GM19467 (cell line): ENCODE results near the gene FOXL3.

ENCODE experiments used
- ATAC-seq: cut with Tn5 transposase; IDR thresholded peaks from one replicate; pipeline ENCODE4 v1.9.1; 2021; ENCODE audit warnings: mild to moderate bottlenecking, moderate library complexity; ENCODE audit not compliant: unreplicated experiment

Gene FOXL3

DNA sequence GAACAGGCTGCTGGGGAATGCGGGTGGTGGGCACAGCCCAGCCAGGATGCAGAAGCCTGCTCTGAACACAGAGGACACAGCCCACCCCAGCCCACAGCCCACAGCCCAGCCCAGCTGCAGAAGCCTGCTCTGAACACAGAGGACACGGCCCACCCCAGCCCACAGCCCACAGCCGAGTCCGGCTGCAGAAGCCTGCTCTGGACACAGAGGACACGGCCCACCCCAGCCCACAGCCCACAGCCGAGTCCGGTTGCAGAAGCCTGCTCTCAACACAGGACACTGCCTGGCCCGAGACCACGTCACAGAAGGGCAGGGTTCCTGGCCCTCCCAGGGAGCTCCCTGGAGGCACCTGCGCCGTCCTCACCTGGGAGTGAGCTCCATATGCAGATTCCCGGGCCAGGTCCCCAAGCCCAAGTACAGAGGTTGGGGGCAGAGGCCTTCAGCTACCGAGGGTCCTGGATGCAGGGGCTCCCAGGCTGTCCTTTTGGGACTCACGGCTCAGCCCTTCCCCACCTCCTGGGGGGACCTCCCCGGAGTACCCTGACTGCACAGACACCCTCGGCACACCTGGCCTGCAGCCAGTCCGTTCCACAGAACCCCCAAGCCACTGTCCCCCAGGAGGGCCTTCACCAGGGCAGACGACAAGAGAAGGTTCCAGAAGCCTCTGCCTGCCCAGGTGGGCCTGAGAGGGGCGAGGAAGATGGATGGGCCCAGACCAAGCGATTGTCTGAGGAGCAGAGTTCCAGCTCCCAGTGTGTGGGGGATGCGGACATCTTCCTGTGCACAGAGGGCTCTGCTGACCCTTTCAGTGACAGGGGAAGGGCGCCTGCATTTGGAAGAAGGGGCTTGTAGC, 23.7 kb upstream of the FOXL3 start:
- no peak for ATAC-seq

DNA sequence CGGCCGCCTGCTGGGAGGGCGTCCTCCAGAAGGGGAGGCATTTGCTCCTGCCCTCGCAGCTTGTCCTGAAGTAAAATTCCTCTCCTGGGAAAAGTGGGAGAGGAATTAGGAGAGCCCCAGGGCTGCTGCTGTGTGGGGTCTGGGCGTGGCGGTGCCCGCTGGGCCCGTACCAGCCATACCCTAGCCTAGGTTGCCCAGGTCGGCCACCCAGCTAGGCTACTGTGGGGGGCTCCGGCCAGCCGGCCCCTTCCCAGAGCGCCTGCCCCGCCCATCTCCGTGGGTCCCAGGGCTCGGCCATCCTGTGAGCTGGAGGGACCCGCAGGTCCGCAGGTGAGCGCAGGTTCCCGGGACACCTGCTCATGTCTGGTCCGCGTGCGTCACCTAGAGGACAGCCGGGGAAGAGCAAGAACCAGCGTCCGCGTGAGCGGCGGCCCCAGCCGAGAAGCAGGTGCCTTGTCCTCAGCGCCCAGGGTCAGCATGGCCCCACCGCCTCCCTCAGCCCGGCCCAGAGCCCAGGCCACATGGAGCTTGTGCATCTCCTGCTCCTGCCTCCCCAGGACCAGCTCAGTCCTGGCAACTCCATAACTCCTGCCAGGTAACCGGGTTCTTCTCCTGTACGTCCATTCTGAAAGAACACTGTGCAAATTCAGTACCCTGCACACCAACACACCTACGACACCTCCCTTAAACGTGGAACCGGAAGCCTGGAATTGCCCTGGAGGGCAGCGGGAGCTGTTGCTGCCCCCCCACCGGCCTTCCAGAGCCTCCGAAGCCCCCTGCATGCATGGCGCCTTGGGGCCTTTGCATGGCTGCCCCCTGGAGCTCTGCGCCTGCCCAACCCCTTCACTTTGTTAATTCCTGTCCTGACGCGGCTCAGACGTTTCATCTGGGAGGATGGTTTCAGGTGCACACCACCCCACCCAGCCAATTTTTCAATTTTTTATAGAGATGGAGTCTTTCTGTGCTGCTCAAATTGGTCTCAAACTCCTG, 22.8 kb upstream of the FOXL3 start:
- no peak for ATAC-seq

DNA sequence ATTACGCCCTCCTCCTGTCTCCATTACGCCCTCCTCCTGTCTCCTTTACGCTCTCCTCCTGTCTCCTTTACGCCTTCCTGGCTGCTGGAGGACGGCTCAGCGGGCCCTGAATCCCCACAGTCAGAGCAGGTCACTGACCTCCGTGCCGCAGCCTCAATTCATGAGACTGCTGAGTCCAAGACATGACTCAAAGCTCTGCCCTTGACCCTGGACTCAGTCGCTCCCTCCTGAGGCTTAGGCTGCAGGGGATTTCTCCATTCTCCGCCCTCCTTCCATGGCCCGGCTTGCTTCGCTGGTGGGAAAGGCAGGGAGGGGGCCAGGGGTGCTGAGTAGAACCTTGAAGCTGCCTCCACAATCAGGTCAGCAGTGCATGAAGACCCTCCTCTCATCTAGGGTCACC, 21.0 kb upstream of the FOXL3 start:
- no peak for ATAC-seq

DNA sequence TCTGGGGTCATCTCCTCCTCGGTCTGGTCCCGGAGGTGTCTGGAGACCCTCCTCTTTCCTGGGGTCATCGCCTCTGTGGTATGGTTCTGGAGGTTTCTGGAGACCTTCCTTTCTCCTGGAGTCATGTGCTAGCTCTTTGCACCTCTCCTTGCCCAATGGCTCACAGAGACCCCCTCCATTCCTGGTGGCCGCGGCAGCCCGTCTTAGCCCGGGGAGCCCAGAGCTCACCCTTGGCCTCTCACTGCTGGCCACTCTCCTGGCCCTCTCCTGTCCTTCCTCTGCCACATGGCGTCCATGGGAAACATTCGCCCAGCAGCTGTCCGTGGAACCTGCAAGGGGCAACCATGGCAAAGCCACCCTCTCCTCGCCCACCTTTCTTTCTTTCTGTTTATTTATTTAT, 20.2 kb upstream of the FOXL3 start:
- ATAC-seq: no peak

DNA sequence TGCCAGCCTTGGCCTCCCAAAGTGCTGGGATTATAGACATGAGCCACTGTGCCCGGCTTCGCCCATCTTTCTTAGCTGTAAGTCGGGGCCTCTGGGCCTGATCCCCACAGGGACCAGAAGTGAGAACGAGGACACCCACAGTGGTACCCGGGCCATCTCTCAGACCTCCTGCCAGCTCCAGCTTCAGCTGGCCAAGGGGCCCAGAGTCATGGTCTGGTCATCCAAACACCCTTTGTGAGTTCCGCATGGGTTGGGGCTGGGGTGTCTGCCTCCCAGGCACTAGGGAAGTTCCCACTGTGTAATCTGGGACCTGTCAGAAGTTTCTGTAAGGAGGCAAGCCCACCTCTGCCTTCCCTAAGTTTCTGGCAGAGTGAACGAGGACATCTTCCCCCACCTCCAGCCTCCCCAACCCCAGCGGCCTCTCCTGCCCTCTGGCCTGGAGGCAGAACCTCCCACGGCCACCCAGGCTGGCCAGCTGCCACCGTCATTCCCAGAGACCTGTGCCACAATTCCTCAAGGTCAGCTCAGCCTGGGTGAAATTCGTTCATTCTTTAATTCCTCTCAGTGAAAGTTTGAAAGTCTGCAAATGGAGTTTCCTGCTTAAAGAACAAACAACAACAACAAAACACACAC, 19.5 kb upstream of the FOXL3 start:
- ATAC-seq: no peak

DNA sequence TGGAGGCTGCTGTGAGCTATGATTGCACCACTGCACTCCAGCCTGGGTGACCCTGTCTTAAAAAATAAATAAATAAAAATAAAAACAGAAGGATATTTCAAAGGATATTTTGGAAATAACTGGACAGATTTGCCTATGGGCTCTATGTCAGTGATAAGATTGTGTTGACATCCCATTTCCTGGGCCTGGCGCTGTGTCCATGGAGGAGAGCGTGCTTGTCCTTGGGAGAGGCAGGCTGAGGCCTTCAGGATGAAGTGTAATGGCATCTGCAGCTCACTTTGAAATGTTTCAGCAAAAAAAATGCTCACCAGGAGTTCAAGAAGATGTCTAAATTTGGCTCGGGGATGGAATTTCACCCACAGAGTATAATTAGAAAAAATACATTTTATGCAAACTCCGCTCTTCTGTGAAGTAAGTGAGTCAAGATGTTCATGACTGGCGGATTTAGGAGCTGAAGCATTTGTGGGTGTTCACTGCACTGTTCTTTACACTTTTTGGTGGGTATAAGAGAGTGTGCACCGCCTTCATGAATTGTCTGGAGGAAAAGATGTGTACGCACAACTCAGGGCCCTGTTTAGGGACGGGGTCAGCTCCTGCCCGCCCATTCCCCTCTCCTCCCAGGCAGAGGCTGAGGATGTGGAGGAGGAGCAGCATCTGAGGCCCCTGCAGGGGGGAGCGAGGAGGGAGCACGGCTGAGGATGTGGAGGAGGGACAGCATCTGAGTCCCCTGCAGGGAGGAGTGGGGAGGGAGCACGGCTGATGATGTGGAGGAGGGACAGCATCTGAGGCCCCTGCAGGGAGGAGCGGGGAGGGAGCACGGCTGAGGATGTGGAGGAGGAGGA, 18.5 kb upstream of the FOXL3 start:
- ATAC-seq: no peak

DNA sequence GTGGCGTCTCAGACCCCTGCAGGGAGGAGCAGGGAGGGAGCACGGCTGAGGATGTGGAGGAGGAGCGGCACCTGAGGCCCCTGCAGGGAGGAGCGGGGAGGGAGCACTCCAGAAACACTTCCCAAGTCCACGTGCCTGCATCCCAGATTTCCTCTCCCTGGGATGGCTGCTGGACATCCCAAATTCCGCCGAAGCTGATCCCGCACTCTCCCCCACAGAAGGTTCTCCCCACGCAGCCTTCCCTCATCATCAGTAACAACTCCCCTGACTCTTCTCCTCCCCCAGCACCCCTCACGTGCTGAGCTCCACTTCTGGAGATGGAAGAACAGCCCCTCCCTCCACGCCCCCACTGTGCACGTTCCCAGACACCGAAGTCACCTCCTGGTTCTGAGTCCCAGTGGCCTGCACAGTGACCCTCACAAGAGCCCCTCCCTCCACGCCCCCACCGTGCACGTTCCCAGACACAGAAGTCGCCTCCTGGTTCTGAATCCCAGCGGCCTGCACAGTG, 17.8 kb upstream of the FOXL3 start:
- no peak for ATAC-seq

DNA sequence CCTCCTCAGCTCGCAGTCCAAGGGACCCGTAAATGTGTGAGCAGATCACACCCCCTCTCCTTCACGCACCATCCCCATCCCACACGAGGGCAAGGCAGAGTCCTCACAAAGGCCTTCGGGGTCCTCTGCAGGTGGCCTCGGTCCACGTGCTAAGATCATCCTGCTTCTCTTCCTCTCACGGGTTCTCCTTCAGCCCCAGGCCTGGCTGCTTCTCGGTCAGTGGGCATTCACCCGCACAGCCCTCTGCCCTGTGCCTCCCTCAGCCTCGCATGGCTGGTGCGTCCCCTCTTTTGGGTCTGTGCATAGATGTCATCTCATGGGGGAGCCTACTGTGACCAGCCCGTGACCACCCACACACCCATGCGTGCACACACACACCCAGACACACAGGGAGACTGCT, 17.3 kb upstream of the FOXL3 start:
- no peak for ATAC-seq

DNA sequence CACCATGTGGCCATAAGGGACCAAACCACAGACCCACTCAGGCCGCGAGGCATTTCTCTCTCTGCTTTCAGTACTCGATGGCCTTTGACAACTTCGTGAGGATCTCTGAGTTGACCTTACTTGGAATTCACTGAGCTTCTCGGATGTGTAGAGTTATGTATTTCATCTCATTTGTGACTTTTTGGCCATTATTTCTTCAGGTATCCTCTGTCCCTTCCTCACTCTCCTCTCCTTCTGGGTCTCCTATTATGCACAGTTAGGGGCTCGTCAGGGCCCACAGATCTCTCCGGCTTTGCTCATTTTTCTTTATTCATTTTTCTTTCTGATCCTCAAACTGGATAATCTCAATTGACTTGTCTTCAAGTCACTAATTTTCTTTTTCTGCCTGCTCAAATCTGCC, 16.6 kb upstream of the FOXL3 start:
- no peak for ATAC-seq

DNA sequence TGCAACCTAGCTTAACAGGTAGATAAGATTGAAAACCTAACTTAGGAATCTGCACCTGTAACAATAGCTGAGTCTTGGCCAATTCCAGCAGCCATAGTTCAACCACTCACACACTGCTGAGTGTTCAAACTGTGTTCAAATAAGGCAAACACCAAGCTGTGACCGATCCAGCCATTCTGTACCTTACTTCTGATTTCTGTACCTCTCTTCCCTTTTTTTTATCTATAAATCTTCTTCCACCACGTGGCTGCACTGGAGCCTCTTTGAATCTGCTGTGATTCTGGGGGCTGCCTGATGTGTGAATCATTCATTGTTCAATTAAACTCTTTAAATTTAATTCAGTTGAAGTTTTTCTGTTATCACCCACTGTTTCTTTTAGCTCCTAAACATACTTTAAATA, 15.7 kb upstream of the FOXL3 start:
- ATAC-seq: no peak

DNA sequence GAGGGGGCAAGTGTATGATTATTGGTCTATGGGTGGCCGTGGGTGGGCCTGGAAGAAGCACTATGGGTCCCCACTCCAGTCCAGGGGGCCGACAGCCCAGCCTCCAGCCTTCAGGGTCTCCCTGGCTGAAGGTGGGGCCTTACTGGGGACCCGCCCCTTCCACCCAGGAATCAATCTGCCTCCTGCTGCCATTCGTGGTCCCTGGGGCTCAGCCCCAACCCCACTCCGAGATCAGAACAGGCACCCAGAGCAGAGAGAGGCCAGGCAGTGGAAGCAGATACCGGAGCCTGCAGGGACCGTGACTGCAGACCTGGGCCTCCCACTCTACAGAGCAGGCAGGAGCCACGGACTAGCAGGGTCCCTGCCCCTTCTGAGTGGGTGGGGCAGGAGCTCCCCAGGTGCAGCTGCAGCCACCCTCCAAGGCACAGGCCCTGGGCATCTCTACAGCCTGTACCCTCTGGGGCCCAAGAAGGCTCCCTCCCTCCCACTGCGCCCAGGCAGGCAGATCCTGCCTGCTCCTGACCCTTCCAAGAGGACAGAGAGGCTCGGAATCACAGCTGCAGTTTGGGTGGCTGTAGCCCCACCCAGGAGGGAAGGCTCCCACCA, 13.6 kb upstream of the FOXL3 start:
- no peak for ATAC-seq

DNA sequence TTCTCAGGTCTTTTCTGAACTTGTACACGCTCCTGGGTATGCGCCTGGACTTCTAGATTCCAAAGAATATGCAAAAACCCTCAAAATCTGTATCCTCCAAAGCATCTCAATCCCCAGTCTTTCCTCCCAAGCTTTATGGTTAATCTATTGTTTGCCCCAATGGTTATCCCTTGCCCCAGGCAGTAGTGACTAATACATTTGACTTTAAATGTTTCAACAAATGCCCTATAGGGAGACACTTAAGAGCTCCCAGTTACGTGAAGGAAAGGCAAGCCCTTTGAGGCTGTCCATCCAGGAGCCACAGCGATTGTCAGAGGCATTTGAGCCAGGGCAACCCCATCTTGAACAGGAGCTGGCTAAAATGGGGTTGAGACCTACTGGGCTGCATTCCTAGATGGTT, 12.7 kb upstream of the FOXL3 start:
- no peak for ATAC-seq

DNA sequence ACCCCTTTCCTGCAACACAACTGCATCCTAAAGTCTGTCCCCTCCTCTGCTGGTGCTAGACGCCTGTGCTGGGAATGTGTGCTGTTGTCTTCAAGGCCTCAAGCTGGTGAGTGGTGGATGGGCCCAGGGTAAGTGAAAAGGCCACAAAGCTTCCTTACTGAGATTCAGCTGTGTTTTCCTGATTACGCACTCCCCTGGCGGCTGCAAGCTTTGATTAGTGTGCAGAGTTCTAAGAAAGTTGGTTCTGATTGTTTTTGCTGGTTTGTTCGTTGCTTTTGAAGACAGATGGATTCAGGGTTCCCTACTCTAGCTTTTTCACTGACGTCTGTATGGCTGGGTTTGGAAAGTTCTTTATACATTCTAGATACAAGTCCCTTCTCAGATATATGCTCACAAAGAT, 11.9 kb upstream of the FOXL3 start:
- no peak for ATAC-seq

DNA sequence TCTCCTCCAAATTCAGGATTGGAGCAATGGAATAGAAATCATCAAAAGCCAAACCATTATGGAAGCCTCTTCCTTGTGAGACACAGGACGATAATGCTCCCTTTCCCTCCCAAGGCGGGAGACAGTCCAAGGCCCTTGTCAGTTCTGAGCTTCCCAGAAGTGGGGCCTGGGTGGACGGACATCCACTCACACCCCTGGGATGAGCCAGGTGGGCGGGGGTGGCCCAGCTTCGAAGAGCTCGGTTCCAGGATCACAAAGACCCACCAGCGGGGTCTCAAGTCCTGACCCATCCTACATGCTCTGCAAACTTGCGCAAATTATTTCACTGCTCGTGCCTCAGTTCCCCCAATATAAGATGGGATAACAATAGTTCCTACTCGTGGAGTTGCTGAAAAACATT, 10.1 kb upstream of the FOXL3 start:
- no peak for ATAC-seq

DNA sequence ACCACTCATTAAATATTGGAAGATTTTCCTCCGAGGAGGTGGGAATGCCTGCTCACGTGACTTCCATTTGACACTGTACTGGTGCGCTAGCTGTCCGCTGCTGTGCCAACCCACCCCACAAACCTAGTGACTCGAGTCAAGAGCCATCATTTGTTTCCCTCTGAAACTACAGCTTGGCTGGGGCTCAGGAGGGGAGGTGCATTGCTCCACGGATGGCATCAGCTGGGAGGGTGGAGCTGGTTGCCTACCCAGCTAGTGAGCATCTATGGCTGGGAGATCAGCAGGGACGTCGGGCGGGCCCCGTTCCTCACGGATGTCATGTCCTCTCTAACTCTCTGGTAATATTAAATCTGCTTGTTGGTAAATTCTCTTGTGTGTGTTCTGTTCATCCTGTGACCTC, 9.5 kb upstream of the FOXL3 start:
- no peak for ATAC-seq

DNA sequence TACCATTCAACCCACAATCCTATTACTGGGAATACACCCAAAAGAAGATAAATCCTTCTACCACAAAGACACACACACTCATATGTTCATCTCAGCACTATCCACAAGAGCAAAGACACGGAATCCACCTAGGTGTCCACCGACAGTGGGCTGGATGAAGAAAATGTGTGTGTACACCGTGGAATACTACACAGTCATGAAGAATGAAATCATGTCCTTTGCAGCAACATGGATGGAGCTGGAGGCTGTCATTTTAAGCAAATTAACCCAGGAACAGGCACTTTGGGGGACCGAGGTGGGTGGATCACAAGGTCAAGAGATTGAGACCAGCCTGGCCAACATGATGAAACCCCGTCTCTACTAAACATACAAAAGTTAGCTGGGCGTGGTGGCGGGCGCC, 8.3 kb upstream of the FOXL3 start:
- no peak for ATAC-seq

DNA sequence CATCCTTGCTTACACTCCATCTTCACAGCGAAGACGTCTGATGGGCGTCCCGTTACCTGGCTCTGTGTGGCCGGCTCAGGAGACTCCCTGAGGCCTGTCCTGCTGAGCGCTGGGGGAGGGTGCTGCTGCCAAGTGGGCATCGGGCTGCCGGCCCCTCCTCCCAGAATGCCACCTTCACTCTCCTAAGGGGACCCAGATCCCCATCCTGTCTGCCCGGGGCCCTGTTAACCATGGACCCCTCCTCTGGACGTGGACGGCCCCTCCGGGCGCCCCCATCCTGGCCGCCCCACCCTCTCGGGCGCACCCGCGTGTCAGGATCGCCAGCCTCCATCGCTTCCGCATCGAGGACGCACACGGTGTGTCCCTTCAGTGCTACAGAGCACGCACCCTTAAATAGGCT, 7.3 kb upstream of the FOXL3 start:
- ATAC-seq: no peak

DNA sequence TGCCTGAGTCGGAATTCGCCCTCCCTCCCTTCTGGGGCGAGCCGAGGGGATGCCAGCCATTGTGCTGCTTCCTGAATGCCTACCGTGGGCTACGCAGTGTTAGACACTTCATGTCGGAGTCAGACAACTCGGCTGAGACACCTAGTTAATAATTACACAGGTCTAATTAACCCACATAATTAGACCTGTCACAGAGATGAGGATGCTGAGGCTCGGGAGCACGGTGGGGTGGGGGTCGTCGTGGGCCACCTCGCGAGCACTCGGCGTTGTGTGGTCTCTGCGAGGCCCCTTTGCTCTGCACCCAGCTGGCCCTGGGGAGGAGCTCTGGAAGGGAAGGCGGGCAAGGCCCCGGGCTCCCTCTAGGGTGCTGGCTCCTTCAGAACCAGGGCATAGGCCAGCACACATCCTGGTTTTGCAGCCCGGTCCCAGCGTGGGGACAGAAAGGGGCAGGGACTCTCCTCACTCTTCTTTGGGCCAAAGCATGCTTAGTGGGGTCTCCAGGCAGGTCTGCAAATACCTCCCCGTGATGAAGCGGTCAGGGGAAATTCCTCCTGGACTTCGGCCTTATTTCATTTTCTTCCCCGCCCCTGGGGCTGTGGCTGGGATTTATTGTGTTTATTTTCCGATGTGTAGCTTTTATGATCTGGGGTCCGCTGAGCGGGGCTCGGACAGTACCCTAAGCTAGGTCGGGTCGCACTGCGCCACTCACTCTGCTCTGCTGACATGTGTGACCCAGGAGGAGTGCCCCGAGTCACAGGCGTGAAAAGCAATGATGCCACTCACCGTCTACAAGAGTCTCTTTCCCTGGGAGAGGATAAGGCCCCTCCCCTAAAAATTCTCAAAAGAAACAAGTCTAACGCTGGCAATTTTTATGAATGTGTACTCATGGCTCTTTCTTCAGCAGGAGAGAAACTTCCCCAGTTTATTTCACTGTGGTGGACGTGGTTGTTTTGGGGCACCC, 4.9 kb upstream of the FOXL3 start:
- ATAC-seq: no peak

DNA sequence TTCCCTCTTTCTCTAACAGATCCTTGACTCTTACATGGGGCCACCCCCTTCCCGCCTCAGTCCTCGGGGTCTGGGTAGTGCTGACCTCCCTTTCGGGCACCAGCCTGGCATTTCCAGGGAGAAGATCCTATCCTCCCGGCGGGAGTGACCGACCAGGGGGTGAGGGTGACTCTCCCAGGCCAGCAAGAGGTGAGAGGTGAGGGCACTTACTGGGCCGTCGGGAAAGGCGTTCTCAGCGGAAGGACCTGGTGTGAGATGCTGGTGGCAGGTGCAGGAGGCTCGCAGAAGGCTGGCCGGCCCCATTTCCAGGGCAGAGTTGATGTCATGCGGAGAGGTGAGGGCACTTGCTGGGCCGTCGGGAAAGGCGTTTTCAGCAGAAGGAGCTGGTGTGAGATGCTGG, 4.2 kb upstream of the FOXL3 start:
- no peak for ATAC-seq
